ENCODE data around the gene RAB40B. TPM values are rescaled to one million over a fixed set of nuclear protein-coding genes. Genes with fewer than 3 reads are reported as not detected.
A peak's percentile ranks its signal among the peaks of the same experiment; 100 is the strongest.

Gene RAB40B
- polyA plus RNA-seq, 2 of the 4 experiments (the other 2 are of a cell fraction), result 5.6 to 9.4 TPM

DNA sequence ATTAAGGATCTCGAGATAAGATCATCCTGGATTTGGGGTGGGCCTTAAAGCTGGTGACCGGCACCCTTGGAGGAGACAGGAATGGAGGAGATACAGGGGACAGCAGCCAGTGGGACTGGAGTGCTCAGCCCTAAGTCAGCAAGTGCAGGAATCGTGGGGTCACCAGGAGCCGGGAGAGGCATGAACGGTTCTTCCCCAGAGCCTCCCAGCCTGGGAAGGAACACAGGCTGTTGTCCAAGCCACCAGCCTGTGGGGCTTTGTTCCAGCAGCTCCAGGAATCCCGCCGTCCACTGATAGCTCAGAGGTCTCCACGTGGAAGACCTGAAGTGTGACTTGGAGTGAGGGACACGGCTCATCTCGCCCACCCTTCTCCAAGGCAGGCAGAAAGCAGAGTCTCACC, 47.8 kb downstream of the RAB40B start:
- TF ChIP-seq, protein P1, sequence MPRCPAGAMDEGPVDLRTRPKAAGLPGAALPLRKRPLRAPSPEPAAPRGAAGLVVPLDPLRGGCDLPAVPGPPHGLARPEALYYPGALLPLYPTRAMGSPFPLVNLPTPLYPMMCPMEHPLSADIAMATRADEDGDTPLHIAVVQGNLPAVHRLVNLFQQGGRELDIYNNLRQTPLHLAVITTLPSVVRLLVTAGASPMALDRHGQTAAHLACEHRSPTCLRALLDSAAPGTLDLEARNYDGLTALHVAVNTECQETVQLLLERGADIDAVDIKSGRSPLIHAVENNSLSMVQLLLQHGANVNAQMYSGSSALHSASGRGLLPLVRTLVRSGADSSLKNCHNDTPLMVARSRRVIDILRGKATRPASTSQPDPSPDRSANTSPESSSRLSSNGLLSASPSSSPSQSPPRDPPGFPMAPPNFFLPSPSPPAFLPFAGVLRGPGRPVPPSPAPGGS (IDR thresholded peaks at IDR 0.05), result no peak
- no peak for ATAC-seq
- no peak for FAIRE-seq
- CTCF ChIA-PET, result interaction anchor here (1.2 to 1.4 kb wide), 3 partner anchors 11 to 18 kb away, joined by 3 to 5 read pairs (median 4); no protein-coding TSS in a partner anchor
- H3K9me3 ChIP-seq, result no peaks in the 10 kb centered on the region
- peaks cover 27% of the 10 kb centered on the region for H3K4me1 ChIP-seq
- WGBS (ENCODE audit: missing lambda C conversion rate), result 82% methylated on average over 10 of the region's 10 CpGs
- H3K27ac ChIP-seq, result no peak overlapping the region
- H3K4me2 ChIP-seq, result no peak overlapping the region
- POLR2A ChIA-PET, result no interaction called here
- DNase-seq (ENCODE audit: low read depth in 1 of 2, low spot score in 1 of 2), result no peak
- no peak overlapping the region for H3K4me3 ChIP-seq

DNA sequence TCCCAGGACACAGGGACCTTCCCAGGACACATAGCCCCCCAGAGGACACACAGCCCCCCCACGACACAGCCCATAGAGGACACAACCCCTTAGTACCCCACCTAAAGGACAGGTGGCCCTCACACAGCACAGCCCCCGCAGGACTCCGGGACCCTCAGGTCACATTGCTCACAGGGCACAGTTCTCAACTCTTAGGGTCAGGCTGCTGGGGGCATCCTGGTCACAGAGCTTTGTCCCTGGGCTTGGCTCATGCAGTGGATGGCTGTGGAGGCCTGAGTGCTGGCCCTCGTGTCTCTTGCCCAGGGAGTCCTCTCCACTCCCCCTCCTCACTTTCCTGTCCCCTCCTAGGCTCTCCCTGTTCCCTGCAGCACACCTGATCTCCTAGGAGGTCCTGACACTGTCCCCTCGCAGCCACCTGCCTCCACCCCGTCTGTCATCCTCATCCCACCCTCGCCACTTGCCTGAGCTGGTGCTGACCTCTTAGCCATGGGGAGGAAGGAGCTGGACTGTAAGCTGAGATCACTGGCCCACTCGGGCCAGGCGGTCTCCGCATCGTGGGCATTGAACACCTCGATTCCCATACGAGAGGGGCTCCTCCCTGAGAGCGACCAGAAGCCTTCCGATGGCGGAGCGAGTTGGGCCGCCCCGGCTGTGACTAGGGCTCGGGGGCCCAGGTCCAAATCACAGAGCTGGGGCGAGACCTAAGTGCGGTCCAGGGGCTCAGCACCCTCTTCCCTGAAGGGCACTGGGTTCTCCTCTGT, 48.8 kb downstream of the RAB40B start:
- Histone ChIP-seq H3K4me1 (peaks cover 26% of the 10 kb centered on the region), H3K27ac (peak overlapping the region in 1 of 2 experiments; percentile 95; a peak in 4 of 6 replicates), H3K9me3 (no peaks in the 10 kb centered on the region), H3K4me3 (no peak overlapping the region), H3K4me2 (no peak overlapping the region; the same call in 1 of the 3 replicates)
- DNase-seq (ENCODE audit: low read depth in 1 of 2, low spot score in 1 of 2) (no peak), ATAC-seq (no peak), FAIRE-seq (no peak)
- WGBS (ENCODE audit: missing lambda C conversion rate), result 93% methylated on average over 22 of the region's 22 CpGs
- ChIA-PET CTCF (interaction anchor here (1.0 to 1.4 kb wide), 3 partner anchors 13 to 19 kb away, joined by 3 to 4 read pairs (median 4); no protein-coding TSS in a partner anchor), POLR2A (interaction anchor here (0.6 kb wide), 1 partner anchor 39 kb away, joined by 4 read pairs; no protein-coding TSS in a partner anchor)
- TF ChIP-seq, protein P2, sequence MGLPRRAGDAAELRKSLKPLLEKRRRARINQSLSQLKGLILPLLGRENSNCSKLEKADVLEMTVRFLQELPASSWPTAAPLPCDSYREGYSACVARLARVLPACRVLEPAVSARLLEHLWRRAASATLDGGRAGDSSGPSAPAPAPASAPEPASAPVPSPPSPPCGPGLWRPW (IDR thresholded peaks at IDR 0.05), result no peak
- TF ChIP-seq POLR2AphosphoS2 (conservative IDR thresholded peaks at IDR 0.05; ENCODE audit: low read length) (no peak), CBX2 (IDR thresholded peaks at IDR 0.05; ENCODE audit: borderline replicate concordance, low read depth) (no peak), GATA3 (IDR thresholded peaks at IDR 0.05; ENCODE audit: borderline replicate concordance) (no peak), FOSL2 (IDR thresholded peaks at IDR 0.05) (no peak), FOSL2 (CRISPR knock-in tag; IDR thresholded peaks at IDR 0.05) (no peak), MYC (IDR thresholded peaks at IDR 0.05; ENCODE audit: borderline replicate concordance, low read length) (no peak), TFCP2L1 (CRISPR knock-in tag; IDR thresholded peaks at IDR 0.05) (no peak), SMC3 (IDR thresholded peaks at IDR 0.05) (no peak), RARB (CRISPR knock-in tag; IDR thresholded peaks at IDR 0.05) (no peak), RAD21 (conservative IDR thresholded peaks at IDR 0.05 in 1 of 2, IDR thresholded peaks at IDR 0.05 in 1 of 2) (no peak), CBX8 (IDR thresholded peaks at IDR 0.05) (no peak), ZFP36 (IDR thresholded peaks at IDR 0.05; ENCODE audit: borderline replicate concordance, partially characterized antibody) (no peak), FOSB (CRISPR knock-in tag; IDR thresholded peaks at IDR 0.05) (no peak), POLR2A (IDR thresholded peaks at IDR 0.05; ENCODE audit: low read length) (no peak), RFX5 (IDR thresholded peaks at IDR 0.05) (no peak), CHD4 (IDR thresholded peaks at IDR 0.05; ENCODE audit: borderline replicate concordance) (no peak), ATOH8 (CRISPR knock-in tag; IDR thresholded peaks at IDR 0.05; ENCODE audit: low read depth) (no peak), JUN (IDR thresholded peaks at IDR 0.05) (no peak)
- TF ChIP-seq, protein P3, sequence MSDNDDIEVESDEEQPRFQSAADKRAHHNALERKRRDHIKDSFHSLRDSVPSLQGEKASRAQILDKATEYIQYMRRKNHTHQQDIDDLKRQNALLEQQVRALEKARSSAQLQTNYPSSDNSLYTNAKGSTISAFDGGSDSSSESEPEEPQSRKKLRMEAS (IDR thresholded peaks at IDR 0.05), result no peak

DNA sequence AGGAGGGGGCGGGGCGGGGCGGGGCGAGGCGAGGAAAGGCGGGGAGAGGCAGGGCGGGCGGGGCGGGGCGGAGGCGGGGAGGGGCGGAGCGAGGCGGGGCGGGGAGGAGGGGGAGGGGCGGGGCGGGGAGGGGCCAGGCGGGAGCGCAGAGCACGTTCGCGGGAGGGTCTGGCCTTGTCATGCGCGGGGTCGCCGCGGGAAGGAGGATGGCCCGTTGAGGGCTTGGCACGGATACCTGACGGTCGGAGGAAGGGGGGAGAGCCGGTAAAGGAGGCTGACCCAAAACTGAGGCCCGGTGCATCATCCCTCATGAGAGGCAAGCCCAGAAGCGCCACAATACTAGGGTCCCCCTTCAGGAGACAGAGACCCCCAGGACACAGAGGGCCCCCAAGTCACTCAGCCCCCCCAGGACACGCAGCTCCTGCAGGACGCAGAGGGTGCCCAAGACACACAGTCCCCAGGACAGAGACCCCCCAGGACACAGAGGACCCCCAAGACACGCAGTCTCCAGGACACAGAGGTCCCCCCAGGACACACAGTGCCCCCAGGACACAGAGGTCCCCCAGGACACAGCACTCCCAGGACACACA, 49.7 kb downstream of the RAB40B start:
- TF ChIP-seq HOXA7 (CRISPR knock-in tag; IDR thresholded peaks at IDR 0.05) (no peak), TP53 (CRISPR knock-in tag; IDR thresholded peaks at IDR 0.05) (no peak), KDM5A (IDR thresholded peaks at IDR 0.05) (no peak), SMC3 (IDR thresholded peaks at IDR 0.05) (no peak), MAZ (IDR thresholded peaks at IDR 0.05; ENCODE audit: borderline replicate concordance, low read depth, low read length) (0 out of 2 replicates have a peak, but pooled peaks have one; percentile 4), NFE2L2 (conservative IDR thresholded peaks at IDR 0.05; ENCODE audit: low read length) (no peak), FOSL2 (IDR thresholded peaks at IDR 0.05) (no peak), FOSL2 (CRISPR knock-in tag; IDR thresholded peaks at IDR 0.05) (no peak), POLR2A (IDR thresholded peaks at IDR 0.05; ENCODE audit: low read length) (peak; percentile 42), CBX2 (IDR thresholded peaks at IDR 0.05; ENCODE audit: borderline replicate concordance, low read depth) (no peak), MYC (IDR thresholded peaks at IDR 0.05; ENCODE audit: borderline replicate concordance, low read length) (no peak), CEBPB (IDR thresholded peaks at IDR 0.05) (no peak), SREBF2 (IDR thresholded peaks at IDR 0.05) (no peak)
- TF ChIP-seq, protein P1 (IDR thresholded peaks at IDR 0.05), result no peak
- TF ChIP-seq, protein P3 (IDR thresholded peaks at IDR 0.05), result no peak
- ATAC-seq (peak; percentile 2 to 9; a peak in 1 of 6 replicates), FAIRE-seq (no peak), DNase-seq (ENCODE audit: low read depth in 1 of 2, low spot score in 1 of 2) (peak in 1 of 2 experiments; percentile 38)
- peak overlapping the region; percentile 82 for H3K4me2 ChIP-seq
- H3K27ac ChIP-seq, result peak overlapping the region; percentile 91 to 95
- WGBS (ENCODE audit: missing lambda C conversion rate), result 17% methylated on average over 18 of the region's 37 CpGs
- ChIA-PET CTCF (no interaction called here), POLR2A (interaction anchor here (0.6 kb wide), 1 partner anchor 40 kb away, joined by 4 read pairs; no protein-coding TSS in a partner anchor)
- H3K4me1 ChIP-seq, result peaks cover 23% of the 10 kb centered on the region
- H3K4me3 ChIP-seq, result peak overlapping the region; percentile 43
- no peaks in the 10 kb centered on the region for H3K9me3 ChIP-seq
